Fibroblast of lung (primary cell): Measurements from ENCODE around the gene ZNF407.

Experiments
- CTCF ChIP-seq, 2 donors: IDR thresholded peaks in 1 of 2; conservative IDR thresholded peaks in 1 of 2; 1 replicate in 1 of 2; 2 replicates in 1 of 2; pipeline ENCODE4 v1.5.1; 2011 to 2012; ENCODE audit warnings: low read length in 2 of 2, control low read depth in 1 of 2, inconsistent platforms in 1 of 2, low read depth in 1 of 2, mild to moderate bottlenecking in 1 of 2
- EZH2 ChIP-seq: IDR thresholded peaks from 2 replicates; pipeline ENCODE4 v1.5.1; 2012; ENCODE audit warnings: low read length, control low read depth, mild to moderate bottlenecking; ENCODE audit errors: missing control alignments

GRCh38 chr18:74965682-74966081, 368.0 kb downstream of the ZNF407 start:
- TF ChIP-seq CTCF (conservative IDR thresholded peaks at IDR 0.05 in 1 of 2, IDR thresholded peaks at IDR 0.05 in 1 of 2; ENCODE audit: low read depth in 1 of 2, low read length in 2 of 2) (no peak), EZH2 (no peak)
